Progenitor cell of endocrine pancreas (in vitro differentiated cells): ENCODE data around the gene HARBI1. TPM values are rescaled to one million over a fixed set of nuclear protein-coding genes. Genes with fewer than 3 reads are reported as not detected.

Source experiments
- DNase-seq: peaks from one replicate; pipeline ENCODE4 v3.0.0; 2021; ENCODE audit warnings: low spot score; ENCODE audit not compliant: unreplicated experiment
- H3K27ac Mint-ChIP-seq: 2 replicates; pipeline ENCODE4 v1.8.0; 2021; ENCODE audit warnings: mild to moderate bottlenecking, moderate library complexity, mixed read lengths
- H3K27me3 Mint-ChIP-seq: 2 replicates; pipeline ENCODE4 v1.8.0; 2021; ENCODE audit warnings: mixed read lengths
- H3K36me3 Mint-ChIP-seq: 2 replicates; pipeline ENCODE4 v1.8.0; 2022; ENCODE audit warnings: mixed read lengths; ENCODE audit not compliant: insufficient read depth
- H3K4me1 Mint-ChIP-seq: 2 replicates; pipeline ENCODE4 v1.8.0; 2021; ENCODE audit warnings: low read depth, mixed read lengths
- H3K4me3 Mint-ChIP-seq: 2 replicates; pipeline ENCODE4 v1.8.0; 2021; ENCODE audit warnings: low read depth, mild to moderate bottlenecking, moderate library complexity, mixed read lengths
- H3K9me3 Mint-ChIP-seq: 2 replicates; pipeline ENCODE4 v1.8.0; 2021; ENCODE audit warnings: low read depth, mixed read lengths
- CTCF ChIP-seq: fragments of 200-600 bp; sonication (generic); IDR thresholded peaks from one replicate; pipeline ENCODE4 v1.5.0; 2021; ENCODE audit warnings: antibody characterized with exemption, mild to moderate bottlenecking; ENCODE audit not compliant: unreplicated experiment
- long read RNA-seq: library from polyadenylated mRNA; unstranded; transcript quantifications from one replicate; pipeline ENCODE4 v2.0.0, GENCODE V29; 2020
- total RNA-seq: library from RNA; stranded (reverse); gene quantifications from 2 replicates; pipeline ENCODE4 v1.2.1, GENCODE V29; 2021

HARBI1 gene
- total RNA-seq, result 7.9 and 9.0 TPM in 2 replicates
- long read RNA-seq, transcript HARBI1-201 (3 exons, 1,967 nt), result major isoform, 16 of 24 reads
- long read RNA-seq, partial matches to known transcripts, result 0 of 24 reads
- long read RNA-seq, other reads (novel, unspliced or antisense), result 8 of 24 reads

- peaks cover 4% of the 10 kb centered on the region for H3K36me3 Mint-ChIP-seq
- H3K27me3 Mint-ChIP-seq, result no peaks in the 10 kb centered on the region
- peak; percentile 79 for TF ChIP-seq CTCF
- H3K4me3 Mint-ChIP-seq, result peak within 1 kb of the TSS; percentile 99
- peak within 1 kb of the TSS; percentile 100 for H3K27ac Mint-ChIP-seq
- peak; percentile 83 for DNase-seq
- peaks cover 18% of the 10 kb centered on the region for H3K4me1 Mint-ChIP-seq
- no peaks in the 10 kb centered on the region for H3K9me3 Mint-ChIP-seq
Measured at GRCh38 chr11:46617134-46617971, at the start of gene HARBI1, which contains the start of gene ATG13. HARBI1 (minus strand) TSS chr11:46617227; CDS start chr11:46616237, 990 bp downstream. ATG13 (plus strand) TSS chr11:46617553; CDS start chr11:46644292, 26,739 bp downstream.

GRCh38 chr11:46666516-46666915, 49.5 kb upstream of the HARBI1 start:
- no peak overlapping the region for H3K4me3 Mint-ChIP-seq
- no peak for DNase-seq
- no peak for TF ChIP-seq CTCF
- peaks cover 27% of the 10 kb centered on the region for H3K36me3 Mint-ChIP-seq
- H3K4me1 Mint-ChIP-seq, result no peaks in the 10 kb centered on the region
- H3K27ac Mint-ChIP-seq, result no peak overlapping the region
- no peaks in the 10 kb centered on the region for H3K27me3 Mint-ChIP-seq
- H3K9me3 Mint-ChIP-seq, result no peaks in the 10 kb centered on the region

- Mint-ChIP-seq H3K4me1 (no peaks in the 10 kb centered on the region), H3K4me3 (no peak overlapping the region), H3K9me3 (no peaks in the 10 kb centered on the region), H3K36me3 (peaks cover 24% of the 10 kb centered on the region), H3K27ac (no peak overlapping the region), H3K27me3 (no peaks in the 10 kb centered on the region)
- TF ChIP-seq CTCF, result no peak
- DNase-seq, result no peak
Measured at GRCh38 chr11:46665356-46665755, 48.3 kb upstream of the HARBI1 start.

GRCh38 chr11:46664612-46665011, 47.6 kb upstream of the HARBI1 start:
- H3K27me3 Mint-ChIP-seq, result no peaks in the 10 kb centered on the region
- no peak for TF ChIP-seq CTCF
- no peak overlapping the region for H3K27ac Mint-ChIP-seq
- peaks cover 24% of the 10 kb centered on the region for H3K36me3 Mint-ChIP-seq
- H3K4me1 Mint-ChIP-seq, result no peaks in the 10 kb centered on the region
- H3K4me3 Mint-ChIP-seq, result no peak overlapping the region
- DNase-seq, result no peak
- H3K9me3 Mint-ChIP-seq, result no peaks in the 10 kb centered on the region

- no peak overlapping the region for H3K4me3 Mint-ChIP-seq
- DNase-seq, result no peak
- H3K27me3 Mint-ChIP-seq, result no peaks in the 10 kb centered on the region
- no peaks in the 10 kb centered on the region for H3K4me1 Mint-ChIP-seq
- H3K27ac Mint-ChIP-seq, result no peak overlapping the region
- no peaks in the 10 kb centered on the region for H3K9me3 Mint-ChIP-seq
- peaks cover 25% of the 10 kb centered on the region for H3K36me3 Mint-ChIP-seq
- no peak for TF ChIP-seq CTCF
Measured at GRCh38 chr11:46663277-46663940, 46.4 kb upstream of the HARBI1 start.
